Suppressor macrophage treated with lipopolysaccharide for 4 hours (primary cell): ENCODE data around the gene TRDMT1.

Experiments
- DNase-seq: peaks from one replicate; pipeline ENCODE4 v3.0.0-alpha.2; 2020

Gene TRDMT1

GRCh38 chr10:17229967-17230682 is 28.7 kb upstream of the TRDMT1 start:
- DNase-seq, result peak; percentile 93

- DNase-seq, result no peak
Measured at GRCh38 chr10:17229717-17229966, 28.2 kb upstream of the TRDMT1 start.

- DNase-seq, result peak; percentile 95
Measured at GRCh38 chr10:17229016-17229716, 27.7 kb upstream of the TRDMT1 start.

- peak; percentile 97 for DNase-seq
Measured at GRCh38 chr10:17228091-17229015, 26.9 kb upstream of the TRDMT1 start, which contains the start of gene VIM. TSS of gene VIM (plus strand) at chr10:17228241. CDS start at chr10:17229423, 1,182 bp downstream.

- peak; percentile 46 for DNase-seq
Measured at GRCh38 chr10:17227367-17228090, 26.1 kb upstream of the TRDMT1 start.

- no peak for DNase-seq
Measured at GRCh38 chr10:17226891-17227303, 25.4 kb upstream of the TRDMT1 start.

GRCh38 chr10:17225808-17226207 is 24.3 kb upstream of the TRDMT1 start:
- DNase-seq, result no peak

- peak; percentile 95 for DNase-seq
Measured at GRCh38 chr10:17222329-17222728, 20.9 kb upstream of the TRDMT1 start.

GRCh38 chr10:17220652-17221100 is 19.2 kb upstream of the TRDMT1 start:
- no peak for DNase-seq

- no peak for DNase-seq
Measured at GRCh38 chr10:17219024-17219423, 17.6 kb upstream of the TRDMT1 start.

- DNase-seq, result peak; percentile 64
Measured at GRCh38 chr10:17217631-17218232, 16.3 kb upstream of the TRDMT1 start.

GRCh38 chr10:17216901-17217395 is 15.5 kb upstream of the TRDMT1 start:
- no peak for DNase-seq

GRCh38 chr10:17216217-17216900 is 14.9 kb upstream of the TRDMT1 start:
- peak; percentile 95 for DNase-seq

- DNase-seq, result no peak
Measured at GRCh38 chr10:17215782-17216122, 14.3 kb upstream of the TRDMT1 start.

GRCh38 chr10:17214971-17215781 is 13.7 kb upstream of the TRDMT1 start:
- peak; percentile 72 for DNase-seq

GRCh38 chr10:17214526-17214925 is 13.1 kb upstream of the TRDMT1 start:
- DNase-seq, result no peak

- no peak for DNase-seq
Measured at GRCh38 chr10:17213646-17214349, 12.3 kb upstream of the TRDMT1 start.

- peak; percentile 90 for DNase-seq
Measured at GRCh38 chr10:17212802-17213221, 11.3 kb upstream of the TRDMT1 start.

GRCh38 chr10:17210361-17210760 is 8.9 kb upstream of the TRDMT1 start:
- no peak for DNase-seq

- no peak for DNase-seq
Measured at GRCh38 chr10:17209881-17210280, 8.4 kb upstream of the TRDMT1 start.
